Muscle of back (tissue), 11 donors: Measurements from ENCODE around the gene FICD. TPM values are rescaled to one million over a fixed set of nuclear protein-coding genes. Genes with fewer than 3 reads are reported as not detected.
"Not testable (repeated sequence)": the region's sequence is repeated elsewhere in the genome, so short reads cannot be mapped to it uniquely, and the experiment has no call there.

Experiments used
- DNase-seq, 3 donors: peaks; one replicate each; pipeline versions ENCODE4 v3.0.0 to v3.0.0-alpha.2; 2013
- polyA plus RNA-seq, 10 donors: library from polyadenylated mRNA; unstranded; fragments of 120-200 nt; gene quantifications; one replicate each; pipeline ENCODE4 v1.2.1, GENCODE V29; 2013; ENCODE audit not compliant: insufficient read length in 10 of 10

The FICD gene
- polyA plus RNA-seq, 10 donors, result 1.5 to 3.7 (median 2.5) TPM

GRCh38 chr12:108530161-108530560 is 15.1 kb downstream of the FICD start:
- DNase-seq, result no peak

- DNase-seq, result peak in 1 of 3 donors; percentile 47
Measured at GRCh38 chr12:108531929-108532848, 17.1 kb downstream of the FICD start.

- no peak for DNase-seq
Measured at GRCh38 chr12:108538146-108538545, 23.1 kb downstream of the FICD start.

- DNase-seq, result no peak
Measured at GRCh38 chr12:108538616-108539195, 23.6 kb downstream of the FICD start.

GRCh38 chr12:108542320-108542719 is 27.2 kb downstream of the FICD start:
- DNase-seq, result no peak

GRCh38 chr12:108543652-108544051 is 28.6 kb downstream of the FICD start:
- no peak for DNase-seq

- no peak for DNase-seq
Measured at GRCh38 chr12:108547686-108548085, 32.6 kb downstream of the FICD start.

GRCh38 chr12:108548954-108549521 is 34.0 kb downstream of the FICD start:
- DNase-seq, result no peak

- DNase-seq, result no peak
Measured at GRCh38 chr12:108551535-108551934, 36.5 kb downstream of the FICD start.

- no peak for DNase-seq
Measured at GRCh38 chr12:108553799-108554198, 38.7 kb downstream of the FICD start.

GRCh38 chr12:108555383-108555782 is 40.3 kb downstream of the FICD start:
- DNase-seq, result not testable (repeated sequence)

- DNase-seq, result no peak
Measured at GRCh38 chr12:108559007-108559655, 44.1 kb downstream of the FICD start.

GRCh38 chr12:108559748-108560147 is 44.7 kb downstream of the FICD start:
- DNase-seq, result no peak

- DNase-seq, result no peak
Measured at GRCh38 chr12:108560321-108560721, 45.2 kb downstream of the FICD start.

GRCh38 chr12:108560752-108561719 is 46.0 kb downstream of the FICD start, which contains the start of gene SART3:
Gene SART3 (minus strand): TSS chr12:108561173. CDS start chr12:108561154, 19 bp downstream.
- peak; percentile 91 to 97 (median 91) for DNase-seq

- DNase-seq, result no peak
Measured at GRCh38 chr12:108561852-108562347, 46.8 kb downstream of the FICD start.

- peak; percentile 98 to 100 (median 99) for DNase-seq
Measured at GRCh38 chr12:108562348-108563135, 47.5 kb downstream of the FICD start, which contains the start of gene ISCU. Gene ISCU (plus strand): TSS chr12:108562596. CDS start chr12:108562623, 27 bp downstream.

- DNase-seq, result peak; percentile 88 to 94 (median 88)
Measured at GRCh38 chr12:108563136-108563803, 48.2 kb downstream of the FICD start.

- no peak for DNase-seq
Measured at GRCh38 chr12:108563804-108564151, 48.7 kb downstream of the FICD start.
